GM19452 (cell line): ENCODE data around the gene LSM4.

ENCODE experiments used
- ATAC-seq: cut with Tn5 transposase; IDR thresholded peaks from one replicate; pipeline ENCODE4 v1.9.1; 2021; ENCODE audit not compliant: unreplicated experiment

Gene LSM4

GRCh38 chr19:18279266-18279515 lies 43.7 kb downstream of the LSM4 start:
- ATAC-seq: no peak

DNA sequence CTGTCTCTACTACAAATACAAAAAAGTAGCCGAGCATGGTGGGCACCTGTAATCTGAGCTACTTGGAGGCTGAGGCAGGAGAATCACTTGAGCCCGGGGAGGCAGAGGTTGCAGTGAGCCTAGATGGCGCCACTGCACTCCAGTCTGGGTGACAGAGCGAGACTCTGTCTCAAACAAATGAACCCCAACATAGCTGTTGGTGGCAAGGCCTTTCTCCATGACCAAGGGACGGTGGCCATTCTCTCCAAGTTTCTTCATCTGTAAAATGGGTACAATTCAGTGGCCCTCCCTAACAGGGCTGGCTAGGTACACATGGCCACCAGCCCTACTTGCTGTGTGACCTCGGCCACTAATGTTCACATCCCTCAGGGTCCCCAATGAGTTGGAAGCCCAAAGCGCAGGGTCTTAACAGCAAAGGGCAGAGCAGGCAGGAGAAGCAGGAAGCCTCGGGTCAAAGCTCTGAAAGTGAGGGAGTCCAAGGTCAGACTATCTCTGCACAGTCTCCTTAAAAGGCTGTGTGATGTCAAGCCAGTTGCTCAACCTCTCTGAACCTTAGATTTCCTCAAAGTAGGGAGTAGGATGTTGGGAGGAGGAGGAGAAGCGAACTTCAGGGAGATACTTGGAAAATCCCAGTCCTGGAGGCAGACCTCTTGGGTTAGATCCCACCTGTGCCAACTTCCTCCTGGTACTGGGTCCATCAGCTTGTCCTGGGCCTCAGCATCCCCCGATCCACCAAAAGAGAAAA lies 44.2 kb downstream of the LSM4 start:
- no peak for ATAC-seq

GRCh38 chr19:18274781-18275356 lies 48.0 kb downstream of the LSM4 start:
- ATAC-seq: no peak

- ATAC-seq: no peak
These were observed 48.6 kb downstream of the LSM4 start, which contains the start of gene IQCN for GRCh38 chr19:18274219-18274780. Gene IQCN (minus strand): TSS chr19:18274452. CDS start chr19:18269478, 4,974 bp downstream.

- no peak for ATAC-seq
These were observed 49.2 kb downstream of the LSM4 start for GRCh38 chr19:18273561-18274218.

DNA sequence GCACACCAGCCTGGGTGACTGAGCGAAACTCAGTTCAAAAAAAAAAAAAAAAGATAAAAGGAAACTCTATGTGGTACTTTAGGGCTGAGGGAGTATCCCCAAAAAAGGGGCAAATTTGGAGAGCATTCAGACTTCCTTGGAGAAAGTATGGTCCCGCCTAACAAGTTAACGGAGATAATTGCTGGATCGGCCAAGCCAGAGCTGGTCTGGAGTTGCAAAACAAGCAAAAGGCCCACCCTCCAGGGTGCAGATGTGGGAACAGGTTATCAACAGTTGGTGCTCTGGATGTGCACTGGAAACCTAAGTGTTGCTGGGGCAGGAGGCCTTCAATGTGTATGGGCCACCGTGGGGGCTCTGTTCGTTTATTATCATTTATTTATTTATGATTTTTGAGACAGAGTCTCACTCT lies 51.4 kb downstream of the LSM4 start:
- no peak for ATAC-seq

- ATAC-seq: no peak
These were observed 52.5 kb downstream of the LSM4 start for GRCh38 chr19:18270326-18270725.

DNA sequence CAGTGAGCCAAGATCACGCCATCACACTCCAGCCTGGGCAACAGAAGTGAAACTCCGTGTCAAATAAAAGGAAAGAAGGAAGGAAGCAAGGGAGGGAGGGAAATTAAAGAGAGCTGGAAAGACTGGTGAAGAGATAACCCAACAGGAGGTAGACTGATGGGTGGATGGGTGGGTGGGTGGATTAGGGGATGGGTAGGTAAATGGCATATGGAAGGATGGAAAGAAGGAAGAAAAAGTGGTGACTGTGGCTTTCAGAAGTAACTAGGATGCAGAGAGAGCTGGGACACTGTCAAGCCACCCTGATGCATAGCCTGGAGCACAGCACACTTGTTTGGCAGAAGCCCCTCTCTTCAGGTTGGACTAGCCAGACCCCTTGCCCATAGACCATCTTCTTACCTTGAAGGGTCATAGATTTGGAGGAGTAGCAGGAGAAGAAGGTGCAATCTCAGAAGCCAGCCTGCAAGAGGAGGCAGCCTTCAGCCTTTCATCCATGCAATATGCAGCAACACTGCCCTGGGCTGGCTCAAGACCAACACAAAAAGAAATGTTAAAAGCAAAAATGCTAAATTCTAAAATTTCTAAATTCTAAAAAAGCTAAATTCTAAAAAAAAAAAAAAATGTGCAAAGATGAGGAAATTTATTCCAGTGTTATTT lies 53.7 kb downstream of the LSM4 start:
- no peak for ATAC-seq

GRCh38 chr19:18266771-18267686 lies 55.8 kb downstream of the LSM4 start:
- no peak for ATAC-seq

- no peak for ATAC-seq
These were observed 57.3 kb downstream of the LSM4 start for GRCh38 chr19:18265582-18265981.

GRCh38 chr19:18264971-18265540 lies 57.8 kb downstream of the LSM4 start:
- no peak for ATAC-seq

- no peak for ATAC-seq
These were observed 58.6 kb downstream of the LSM4 start for GRCh38 chr19:18264137-18264854.

- ATAC-seq: no peak
These were observed 59.3 kb downstream of the LSM4 start for GRCh38 chr19:18263324-18264136.

- no peak for ATAC-seq
These were observed 60.0 kb downstream of the LSM4 start for GRCh38 chr19:18262917-18263316.

DNA sequence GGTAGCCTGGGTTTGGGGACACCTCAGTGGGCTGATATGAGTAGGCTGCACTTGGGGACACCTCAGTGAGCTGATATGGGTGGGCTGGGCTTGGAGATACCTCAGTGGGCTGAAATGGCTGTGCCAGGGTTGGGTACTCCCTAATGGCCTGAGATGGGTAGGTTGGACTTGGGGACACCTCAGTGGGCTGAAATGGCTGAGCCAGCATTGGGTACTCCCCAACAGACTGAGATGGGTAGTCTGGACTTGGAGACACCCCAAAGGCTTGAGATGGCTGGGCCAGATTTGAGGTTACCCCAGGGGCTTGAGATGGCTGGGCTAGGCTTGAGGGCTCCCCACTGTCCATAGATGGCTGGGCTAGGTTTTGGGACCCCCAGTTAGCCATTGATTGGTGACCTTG lies 60.7 kb downstream of the LSM4 start:
- ATAC-seq: no peak

DNA sequence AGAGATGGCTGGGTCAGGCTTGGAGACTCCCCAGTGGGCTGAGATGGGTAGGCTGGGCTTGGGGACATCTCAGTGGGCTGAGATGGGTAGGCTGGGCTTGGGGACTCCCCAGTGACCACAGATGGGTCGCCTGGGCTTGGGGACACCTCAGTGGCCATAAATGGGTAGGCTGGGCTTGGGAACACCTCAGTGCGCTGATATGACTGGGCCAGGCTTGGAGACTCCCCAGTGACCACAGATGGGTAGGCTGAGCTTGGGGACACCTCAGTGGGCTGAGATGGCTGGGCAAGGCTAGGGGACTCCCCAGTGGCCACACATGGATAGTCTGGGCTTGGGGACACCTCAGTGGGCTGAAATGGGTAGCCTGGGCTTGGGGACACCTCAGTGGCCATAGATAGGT lies 61.4 kb downstream of the LSM4 start:
- ATAC-seq: no peak

DNA sequence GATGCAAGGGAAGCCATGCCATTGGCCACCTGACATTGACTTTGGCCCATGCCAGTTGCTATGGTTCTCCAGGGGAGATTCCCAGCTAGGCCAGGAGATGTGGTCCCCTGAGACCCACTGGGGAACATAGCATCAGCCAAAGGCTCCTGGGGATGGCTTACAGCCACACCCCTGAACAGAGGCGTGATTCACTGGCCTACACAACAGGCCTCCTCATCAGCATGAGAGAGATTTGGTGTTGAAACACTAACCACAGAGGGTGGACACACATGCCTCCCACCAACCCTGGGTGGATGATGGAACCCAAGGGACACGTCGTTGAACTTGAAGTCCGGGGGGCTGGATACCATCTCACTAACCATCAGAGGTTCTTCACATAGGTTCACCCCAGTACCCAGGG lies 63.0 kb downstream of the LSM4 start:
- no peak for ATAC-seq

DNA sequence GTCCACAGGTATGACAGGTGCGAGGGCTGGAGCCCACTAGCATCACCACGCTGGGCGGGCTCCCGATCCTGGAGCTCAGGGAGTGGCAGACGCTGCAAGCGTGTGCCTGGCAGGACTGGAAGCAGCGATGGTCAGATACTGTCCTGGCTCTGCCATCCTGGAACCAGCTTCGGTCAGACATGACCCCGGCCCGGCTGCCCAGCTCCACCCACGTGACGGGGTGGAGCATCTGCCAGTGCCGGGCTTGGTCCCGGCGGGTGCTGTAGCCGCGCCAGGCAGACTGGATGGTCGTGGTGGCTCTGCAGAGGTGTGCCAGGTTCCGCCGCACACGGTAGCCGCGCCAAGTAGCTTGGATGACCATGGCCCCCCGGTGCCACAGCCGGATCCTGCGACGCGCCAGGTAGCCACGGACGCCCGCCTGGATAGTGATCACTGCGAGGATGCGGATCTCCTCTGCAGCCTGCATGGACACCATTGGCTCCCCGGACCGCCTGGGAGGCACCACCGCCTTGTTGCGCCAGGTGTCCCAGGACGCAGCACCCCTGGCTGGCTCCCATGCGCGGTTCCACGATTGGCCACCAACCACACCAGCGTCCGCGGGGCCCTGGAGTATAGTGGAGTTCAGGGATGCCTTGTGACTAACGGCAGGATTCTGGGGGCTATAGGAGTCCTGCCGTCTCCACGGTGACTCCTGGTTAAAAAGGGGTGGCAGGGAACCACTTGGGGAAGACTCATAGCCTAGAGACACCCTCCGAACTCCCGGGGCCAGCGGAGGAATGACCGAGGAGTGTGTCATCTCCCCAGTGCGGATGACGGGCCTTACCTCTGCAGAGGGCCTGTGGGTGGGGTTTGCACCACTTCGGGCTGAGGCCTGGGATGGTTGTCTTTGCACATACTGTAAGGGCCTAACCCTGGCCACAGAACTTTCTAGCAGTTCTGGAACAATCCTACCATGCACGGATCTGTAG lies 65.1 kb downstream of the LSM4 start:
- no peak for ATAC-seq
